ENCODE data around the gene VDAC2. TPM values are rescaled to one million over a fixed set of nuclear protein-coding genes. Genes with fewer than 3 reads are reported as not detected.

The VDAC2 gene
- total RNA-seq, 1 donor from 2014 or later: 493 TPM

DNA sequence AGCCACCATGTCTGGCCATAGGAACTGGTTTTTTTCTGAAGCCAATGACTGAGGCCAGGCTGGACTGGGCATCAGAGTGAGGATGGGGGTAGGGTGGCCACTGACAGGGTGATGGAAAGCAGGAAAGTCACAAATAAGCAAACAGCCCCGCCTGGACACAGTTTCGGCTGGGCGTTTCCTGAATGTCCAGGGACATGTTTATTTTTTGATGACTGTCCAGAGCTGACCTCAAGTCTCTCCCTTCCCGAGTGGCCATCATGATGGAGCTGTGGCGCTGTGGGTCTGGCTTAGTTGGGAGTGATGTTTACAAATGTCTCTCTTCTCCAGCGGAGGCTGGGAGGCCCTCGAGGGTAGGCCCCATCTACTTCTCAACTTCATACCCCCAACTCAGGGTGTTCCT lies 62.3 kb downstream of the VDAC2 start:
- DNase-seq: no peak
- intact Hi-C loops (cut with micrococcal nuclease): no loop called here
- ATAC-seq: peak; percentile 23

DNA sequence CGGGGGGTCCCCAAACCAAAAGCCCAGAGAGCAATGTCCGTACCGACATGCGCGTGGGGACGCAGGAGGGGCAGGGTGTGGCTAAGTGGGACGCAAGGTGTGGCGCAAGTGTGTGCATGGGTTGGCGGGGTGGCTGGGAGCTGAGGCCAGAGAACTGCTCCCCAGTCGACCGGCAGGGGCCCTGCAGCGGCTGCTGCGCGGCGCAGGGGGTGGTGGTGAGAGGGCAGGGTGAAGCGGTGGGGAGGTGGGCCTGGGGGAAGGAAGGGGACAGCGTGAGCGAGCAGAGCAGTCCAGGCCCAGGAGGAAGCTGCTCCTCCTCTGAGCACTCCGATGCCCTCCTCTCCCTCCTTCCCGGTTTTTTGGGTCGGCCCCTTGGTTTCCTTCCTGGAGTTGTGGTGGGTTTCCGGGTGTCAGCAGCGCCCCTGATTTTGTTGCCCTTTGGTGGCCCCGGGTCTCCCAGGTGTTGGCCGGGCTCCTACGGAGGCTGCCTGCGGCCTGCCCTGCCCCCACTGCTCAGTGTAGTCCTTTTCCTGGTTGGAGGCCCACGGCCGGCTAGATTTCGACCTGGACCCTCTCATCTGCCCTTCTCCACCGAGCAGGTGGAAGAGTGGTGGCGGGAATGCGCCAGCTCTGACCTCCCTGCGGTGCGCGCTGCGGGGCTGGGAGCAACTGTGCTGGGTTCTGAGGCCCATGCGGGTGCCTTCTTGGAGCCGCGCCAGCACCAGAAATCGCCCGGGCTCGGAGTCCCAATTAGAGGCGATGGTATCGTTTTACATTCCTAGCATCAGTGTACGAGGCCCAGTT lies 65.7 kb downstream of the VDAC2 start:
- ATAC-seq (peak; percentile 29), DNase-seq (no peak)
- intact Hi-C loops (cut with micrococcal nuclease): no loop called here

DNA sequence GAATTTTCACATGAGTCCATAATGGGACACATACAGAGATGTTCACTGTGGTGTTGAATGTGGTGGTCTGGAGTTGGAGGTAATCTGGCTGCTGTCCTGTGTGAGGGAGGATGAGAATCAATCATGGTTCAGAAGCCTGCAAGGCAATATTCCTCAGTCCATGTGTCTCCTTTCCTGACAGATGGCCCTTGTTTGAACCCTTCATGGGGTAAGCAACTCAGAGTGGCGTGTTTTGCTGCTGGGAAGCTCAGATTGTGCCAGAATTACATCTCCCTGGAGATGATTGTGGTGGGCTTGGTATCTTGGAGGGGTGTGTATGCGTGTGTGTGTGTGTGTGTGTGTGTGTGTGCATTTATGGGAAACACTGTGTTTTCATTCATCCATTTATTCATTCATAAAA lies 69.6 kb downstream of the VDAC2 start:
- intact Hi-C loops (cut with micrococcal nuclease): no loop called here
- ATAC-seq: no peak
- no peak for DNase-seq

Other genes with a start within 250 kb of the VDAC2 start
- 23.1 TPM for gene SAMD8, start 99.1 kb upstream of the VDAC2 start, total RNA-seq
- gene COMTD1, start 25.2 kb downstream of the VDAC2 start, total RNA-seq: 30.8 TPM
- gene ZNF503, start 191.0 kb downstream of the VDAC2 start, total RNA-seq: 6.8 TPM
- gene LRMDA, start 220.8 kb downstream of the VDAC2 start, total RNA-seq: 23.1 TPM